MCF 10A (cell line): ENCODE results near the gene LILRA5. TPM values are rescaled to one million over a fixed set of nuclear protein-coding genes. Genes with fewer than 3 reads are reported as not detected.

Experiments used
- BruUV-seq: library from RNA; stranded (reverse); fragments of 400-500 nt; replicated peaks from 2 replicates; lab custom pipeline; 2021; lab: Mats Ljungman, UMichigan
- CTCF ChIA-PET: fragments of 300-600 bp; sonication (Branson Sonifier 250); formaldehyde crosslinking; extraction: SDS; loops from one replicate; lab custom pipeline; 2021; ENCODE audit warnings: antibody characterized with exemption, inconsistent platforms; lab: Yijun Ruan, JAX
- POLR2A ChIA-PET: fragments of 300-600, 350-650 bp; sonication (Branson Sonifier 250); formaldehyde crosslinking; extraction: SDS; loops from one replicate; lab custom pipeline; 2020; ENCODE audit warnings: antibody characterized with exemption, inconsistent platforms; lab: Yijun Ruan, JAX
- DNase-seq: peaks from one replicate; pipeline ENCODE4 v3.0.0-alpha.2; 2018; ENCODE audit not compliant: unreplicated experiment
- H3K27ac Mint-ChIP-seq: one replicate; pipeline ENCODE4 v1.8.0; 2022; ENCODE audit warnings: mild to moderate bottlenecking, low read depth, mixed read lengths; ENCODE audit not compliant: unreplicated experiment
- H3K27me3 Mint-ChIP-seq: one replicate; pipeline ENCODE4 v1.8.0; 2022; ENCODE audit warnings: mixed read lengths; ENCODE audit not compliant: insufficient read depth, unreplicated experiment
- H3K36me3 Mint-ChIP-seq: one replicate; pipeline ENCODE4 v1.8.0; 2022; ENCODE audit warnings: mild to moderate bottlenecking, moderate library complexity, mixed read lengths; ENCODE audit not compliant: insufficient read depth, unreplicated experiment
- H3K4me1 Mint-ChIP-seq: one replicate; pipeline ENCODE4 v1.8.0; 2022; ENCODE audit warnings: mixed read lengths; ENCODE audit not compliant: insufficient read depth, unreplicated experiment
- H3K4me3 Mint-ChIP-seq: one replicate; pipeline ENCODE4 v1.8.0; 2022; ENCODE audit warnings: mild to moderate bottlenecking, moderate library complexity, mixed read lengths; ENCODE audit not compliant: unreplicated experiment
- H3K9me3 Mint-ChIP-seq: one replicate; pipeline ENCODE4 v1.8.0; 2022; ENCODE audit warnings: mixed read lengths; ENCODE audit not compliant: unreplicated experiment
- intact Hi-C: fragments of 100-400 bp; cut with micrococcal nuclease; formaldehyde crosslinking; loops from 2 replicates; pipeline ENCODE4 v1.14.1; 2022
- total RNA-seq: library from RNA; stranded (reverse); gene quantifications from 2 replicates; pipeline ENCODE4 v1.2.3, GENCODE V29; 2022
- TF ChIP-seq, protein P1 (sequence below): fragments of 200-600 bp; IDR thresholded peaks from one replicate; pipeline ENCODE4 v1.8.0; 2022; ENCODE audit warnings: antibody characterized with exemption, mild to moderate bottlenecking; ENCODE audit not compliant: unreplicated experiment

The LILRA5 gene
- total RNA-seq, 1 experiment from 2014 or later, result not detected

DNA sequence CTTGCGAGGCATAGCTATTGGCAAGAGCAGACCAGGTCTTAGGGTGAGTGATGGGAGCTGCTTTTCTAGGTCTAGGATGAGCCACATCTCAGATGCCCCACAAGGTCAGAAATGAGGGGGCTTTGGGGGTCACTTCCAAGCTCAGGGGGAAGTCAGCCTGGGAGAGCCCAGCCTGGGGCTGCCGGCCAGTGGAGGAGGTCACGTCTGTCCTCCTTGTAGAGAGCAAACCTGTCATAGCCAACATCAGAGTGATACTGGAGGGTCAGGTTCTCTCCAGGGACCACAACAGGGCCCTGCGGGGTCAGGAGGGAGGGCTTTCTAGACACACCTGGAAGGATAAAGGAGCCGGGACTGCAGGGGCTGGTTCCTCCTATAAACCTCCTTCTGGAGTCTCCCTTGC, 2.4 kb downstream of the LILRA5 start:
- H3K4me3 Mint-ChIP-seq, result no peak overlapping the region
- POLR2A ChIA-PET, result no interaction called here
- no TSS peak for BruUV-seq
- H3K27ac Mint-ChIP-seq, result no peak overlapping the region
- H3K27me3 Mint-ChIP-seq, result peaks cover 45% of the 10 kb centered on the region
- no peaks in the 10 kb centered on the region for H3K36me3 Mint-ChIP-seq
- no peak for DNase-seq
- intact Hi-C loops, result no loop called here
- CTCF ChIA-PET, result interaction anchor here (0.9 kb wide), 1 partner anchor 14 kb away, joined by 3 read pairs; no protein-coding TSS in a partner anchor
- no peaks in the 10 kb centered on the region for H3K4me1 Mint-ChIP-seq
- no peaks in the 10 kb centered on the region for H3K9me3 Mint-ChIP-seq
- TF ChIP-seq, protein P1, sequence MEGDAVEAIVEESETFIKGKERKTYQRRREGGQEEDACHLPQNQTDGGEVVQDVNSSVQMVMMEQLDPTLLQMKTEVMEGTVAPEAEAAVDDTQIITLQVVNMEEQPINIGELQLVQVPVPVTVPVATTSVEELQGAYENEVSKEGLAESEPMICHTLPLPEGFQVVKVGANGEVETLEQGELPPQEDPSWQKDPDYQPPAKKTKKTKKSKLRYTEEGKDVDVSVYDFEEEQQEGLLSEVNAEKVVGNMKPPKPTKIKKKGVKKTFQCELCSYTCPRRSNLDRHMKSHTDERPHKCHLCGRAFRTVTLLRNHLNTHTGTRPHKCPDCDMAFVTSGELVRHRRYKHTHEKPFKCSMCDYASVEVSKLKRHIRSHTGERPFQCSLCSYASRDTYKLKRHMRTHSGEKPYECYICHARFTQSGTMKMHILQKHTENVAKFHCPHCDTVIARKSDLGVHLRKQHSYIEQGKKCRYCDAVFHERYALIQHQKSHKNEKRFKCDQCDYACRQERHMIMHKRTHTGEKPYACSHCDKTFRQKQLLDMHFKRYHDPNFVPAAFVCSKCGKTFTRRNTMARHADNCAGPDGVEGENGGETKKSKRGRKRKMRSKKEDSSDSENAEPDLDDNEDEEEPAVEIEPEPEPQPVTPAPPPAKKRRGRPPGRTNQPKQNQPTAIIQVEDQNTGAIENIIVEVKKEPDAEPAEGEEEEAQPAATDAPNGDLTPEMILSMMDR, result no peak

DNA sequence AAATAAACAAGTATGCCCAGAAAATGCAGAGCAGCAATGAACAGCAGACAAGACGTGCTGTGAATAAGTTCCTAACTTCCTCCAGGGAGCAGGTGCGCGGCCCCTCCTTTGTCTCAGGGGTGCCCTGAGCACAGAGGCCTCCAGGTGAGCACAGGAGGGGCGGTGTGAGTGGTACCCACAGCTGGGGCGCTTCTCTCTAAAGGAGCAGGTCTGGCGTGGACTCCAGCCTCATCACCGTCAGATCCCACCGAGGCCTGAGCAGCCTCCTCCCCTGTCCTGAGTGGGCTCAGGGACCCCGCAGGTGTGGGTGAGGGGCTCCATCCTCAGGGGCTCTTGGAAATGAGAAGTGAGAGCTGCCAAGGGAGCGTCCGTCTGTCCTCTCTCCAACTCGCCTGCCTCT, 3.2 kb downstream of the LILRA5 start:
- TF ChIP-seq, protein P1, result no peak
- ChIA-PET CTCF (no interaction called here), POLR2A (no interaction called here)
- Mint-ChIP-seq H3K27me3 (peaks cover 45% of the 10 kb centered on the region), H3K36me3 (no peaks in the 10 kb centered on the region), H3K4me3 (no peak overlapping the region), H3K4me1 (no peaks in the 10 kb centered on the region), H3K27ac (no peak overlapping the region), H3K9me3 (peaks cover 2% of the 10 kb centered on the region)
- BruUV-seq, result no TSS peak
- intact Hi-C loops, result no loop called here
- DNase-seq, result no peak

DNA sequence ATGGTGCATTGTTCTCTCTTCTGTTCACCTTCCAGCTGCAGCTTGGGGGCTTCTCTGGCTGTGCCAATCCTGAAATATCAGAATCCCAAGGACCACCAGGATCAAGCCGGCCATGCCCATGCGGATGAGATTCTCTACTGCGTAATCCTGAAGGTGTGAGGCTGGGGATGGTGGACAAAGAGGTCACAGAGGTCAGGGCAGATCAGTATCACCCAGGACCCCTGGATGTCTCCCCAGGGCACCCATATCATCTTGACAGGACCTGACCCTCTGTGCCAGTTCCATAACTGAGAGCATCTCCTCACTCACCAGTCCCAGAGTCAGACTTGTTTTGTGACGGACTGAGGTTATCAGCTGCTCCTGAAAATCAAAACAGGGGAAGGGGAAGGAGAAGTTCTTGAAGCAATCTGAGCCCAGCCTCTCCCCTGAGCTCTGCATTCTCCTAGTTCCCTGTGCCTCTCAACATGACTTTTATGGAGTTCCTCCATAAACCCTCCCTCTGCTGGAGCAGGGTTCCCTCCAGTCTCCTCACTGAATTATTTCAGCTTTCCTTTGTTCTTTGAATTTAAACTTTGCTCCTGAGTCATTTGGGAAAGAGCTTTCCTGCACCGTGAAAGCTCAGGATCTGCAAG, 5.5 kb downstream of the LILRA5 start:
- CTCF ChIA-PET, result interaction anchor here (0.6 to 0.9 kb wide), 4 partner anchors 17 to 74 kb away, joined by 3 read pairs; no protein-coding TSS in a partner anchor
- intact Hi-C loops, result no loop called here
- Mint-ChIP-seq H3K27me3 (peaks cover 30% of the 10 kb centered on the region), H3K4me3 (no peak overlapping the region), H3K9me3 (peaks cover 8% of the 10 kb centered on the region), H3K4me1 (no peaks in the 10 kb centered on the region), H3K27ac (no peak overlapping the region), H3K36me3 (no peaks in the 10 kb centered on the region)
- DNase-seq, result no peak
- no TSS peak for BruUV-seq
- POLR2A ChIA-PET, result no interaction called here
- TF ChIP-seq, protein P1, result no peak

DNA sequence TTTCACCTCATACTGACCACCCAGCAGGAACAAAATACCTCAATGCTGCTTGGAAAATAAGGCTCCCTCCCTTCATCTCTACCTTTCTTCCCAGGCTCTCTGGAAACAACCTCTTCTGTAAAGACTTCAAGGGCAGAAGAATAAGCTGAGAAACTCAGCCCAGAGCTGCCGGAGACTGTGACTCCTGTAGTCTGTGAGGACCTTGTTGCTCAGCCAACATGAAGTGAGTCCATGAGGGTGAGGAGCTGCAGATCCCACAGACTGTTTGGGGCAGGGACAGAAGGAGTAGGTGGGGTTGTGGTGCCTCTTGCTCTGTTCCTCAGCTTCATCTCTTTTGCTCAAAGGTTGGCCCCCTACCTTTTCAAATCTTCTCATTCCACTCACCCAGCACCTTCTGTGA, 7.8 kb downstream of the LILRA5 start:
- DNase-seq, result no peak
- CTCF ChIA-PET, result no interaction called here
- no peaks in the 10 kb centered on the region for H3K36me3 Mint-ChIP-seq
- no peak overlapping the region for H3K4me3 Mint-ChIP-seq
- POLR2A ChIA-PET, result no interaction called here
- TF ChIP-seq, protein P1, result no peak
- intact Hi-C loops, result no loop called here
- no peaks in the 10 kb centered on the region for H3K4me1 Mint-ChIP-seq
- BruUV-seq, result no TSS peak
- peaks cover 8% of the 10 kb centered on the region for H3K9me3 Mint-ChIP-seq
- H3K27me3 Mint-ChIP-seq, result peaks cover 31% of the 10 kb centered on the region
- no peak overlapping the region for H3K27ac Mint-ChIP-seq
